GM12878 (cell line): ENCODE results near the gene MYO1D. TPM values are rescaled to one million over a fixed set of nuclear protein-coding genes. Genes with fewer than 3 reads are reported as not detected.
A peak's percentile ranks its signal among the peaks of the same experiment; 100 is the strongest.

Experiments used
- ASH2L ChIP-seq: fragments of 300-600, 200-600 bp; sonication (generic); IDR thresholded peaks from 2 replicates; pipeline ENCODE4 v1.6.1; 2017; ENCODE audit warnings: low read depth, mild to moderate bottlenecking, borderline replicate concordance
- ATF3 ChIP-seq: IDR thresholded peaks from 2 replicates; pipeline ENCODE4 v1.6.1; 2011; ENCODE audit warnings: low read depth, mild to moderate bottlenecking, low read length, moderate library complexity, borderline replicate concordance; ENCODE audit errors: extremely low read depth
- BACH1 ChIP-seq: fragments of 450-650 bp; IDR thresholded peaks from 2 replicates; pipeline ENCODE4 v1.6.1; 2017; ENCODE audit warnings: mild to moderate bottlenecking, borderline replicate concordance
- BHLHE40 ChIP-seq, 2 experiments: fragments of 450-650 bp in 1 of 2; IDR thresholded peaks; 2 replicates each; pipeline ENCODE4 v1.6.1; 2011 to 2017; ENCODE audit warnings: low read depth in 2 of 2, borderline replicate concordance in 1 of 2, improper control_type of control experiment in 1 of 2, low read length in 1 of 2, mild to moderate bottlenecking in 1 of 2
- EED ChIP-seq: sonication (generic); IDR thresholded peaks from 2 replicates; pipeline ENCODE4 v1.6.1; 2016; ENCODE audit warnings: antibody characterized with exemption, low read depth
- MEF2B ChIP-seq: fragments of 450-650 bp; IDR thresholded peaks from 2 replicates; pipeline ENCODE4 v1.6.1; 2018; ENCODE audit warnings: mild to moderate bottlenecking, moderate library complexity; ENCODE audit not compliant: partially characterized antibody, poor library complexity, severe bottlenecking
- MTA2 ChIP-seq: fragments of 450-650 bp; IDR thresholded peaks from 2 replicates; pipeline ENCODE4 v1.6.1; 2016; ENCODE audit warnings: low read depth, mild to moderate bottlenecking, moderate library complexity
- MYC ChIP-seq: IDR thresholded peaks from 2 replicates; pipeline ENCODE4 v1.6.1; 2011; ENCODE audit warnings: mild to moderate bottlenecking, low read length, moderate library complexity, inconsistent platforms; ENCODE audit not compliant: insufficient read depth, insufficient replicate concordance, insufficient read length, severe bottlenecking
- NFIC ChIP-seq: IDR thresholded peaks from 2 replicates; pipeline ENCODE4 v1.6.1; 2012; ENCODE audit warnings: low read depth, mild to moderate bottlenecking, inconsistent platforms, low read length, moderate library complexity
- NFXL1 ChIP-seq: fragments of 450-650 bp; IDR thresholded peaks from 2 replicates; pipeline ENCODE4 v1.6.1; 2017; ENCODE audit warnings: antibody characterized with exemption, mild to moderate bottlenecking, borderline replicate concordance
- NFYA ChIP-seq: IDR thresholded peaks from 2 replicates; pipeline ENCODE4 v1.6.1; 2011; ENCODE audit warnings: low read depth, mild to moderate bottlenecking, low read length, improper control_type of control experiment, borderline replicate concordance
- NRF1 ChIP-seq: conservative IDR thresholded peaks from 2 replicates; pipeline ENCODE4 v1.6.1; 2011; ENCODE audit warnings: mild to moderate bottlenecking, low read depth, low read length, improper control_type of control experiment
- RCOR1 ChIP-seq: conservative IDR thresholded peaks from 2 replicates; pipeline ENCODE4 v1.6.1; 2012; ENCODE audit warnings: low read depth, low read length, improper control_type of control experiment
- RUNX3 ChIP-seq: IDR thresholded peaks from 2 replicates; pipeline ENCODE4 v1.6.1; 2012; ENCODE audit warnings: low read length, inconsistent platforms
- SREBF2 ChIP-seq: IDR thresholded peaks from 2 replicates; pipeline ENCODE4 v1.6.1; 2012; ENCODE audit warnings: mild to moderate bottlenecking, low read length
- SRF ChIP-seq, 2 experiments: IDR thresholded peaks; 2 replicates each; pipeline ENCODE4 v1.6.1; 2011; ENCODE audit warnings: low read depth in 2 of 2, low read length in 2 of 2, mild to moderate bottlenecking in 1 of 2, moderate library complexity in 1 of 2
- STAT1 ChIP-seq: fragments of 450-650 bp; conservative IDR thresholded peaks from 2 replicates; pipeline ENCODE4 v1.6.1; 2014; ENCODE audit warnings: antibody characterized with exemption, mild to moderate bottlenecking
- polyA plus RNA-seq, 11 experiments: library from polyadenylated mRNA; depleted of rRNA in 4 of 11; unstranded in 6 of 11; stranded (reverse) in 5 of 11; fragments of >200 nt; fragmentation: Nextera tagmentation in 4 of 11; fragmentation: Illumina TruSeq in 1 of 11; extraction: Ambion mirVana in 4 of 11; extraction: Trizol in 1 of 11; gene quantifications; 1 replicate in 1 of 11; 2 replicates in 10 of 11; pipeline versions ENCODE4 v1.2.1 to v1.2.3, GENCODE V29; 2011 to 2016; ENCODE audit warnings: inconsistent platforms in 2 of 11, missing spikeins in 2 of 11, low read depth in 1 of 11
- total RNA-seq, 4 experiments: library from RNA; depleted of rRNA in 3 of 4; stranded (reverse); fragments of >200 nt in 3 of 4; fragmentation: Illumina TruSeq in 1 of 4; extraction: Trizol in 1 of 4; gene quantifications; 2 replicates each; pipeline versions ENCODE4 v1.2.1 to v1.2.3, GENCODE V29; 2013 to 2021
- TF ChIP-seq, protein P1 (sequence below): IDR thresholded peaks from 2 replicates; pipeline ENCODE4 v1.6.1; 2011; ENCODE audit warnings: low read depth, low read length, improper control_type of control experiment, borderline replicate concordance
- TF ChIP-seq, protein P2 (sequence below): fragments of 450-650 bp; IDR thresholded peaks from 2 replicates; pipeline ENCODE4 v1.6.1; 2016; ENCODE audit warnings: mild to moderate bottlenecking, moderate library complexity, borderline replicate concordance
- TF ChIP-seq, protein P3 (sequence below): fragments of 450-650 bp; IDR thresholded peaks from 2 replicates; pipeline ENCODE4 v1.6.1; 2017; ENCODE audit warnings: mild to moderate bottlenecking, moderate library complexity

The MYO1D gene
- total and polyA plus RNA-seq, 10 of the 15 experiments (the other 5 are each of a cell fraction or from before 2014, with no cell fraction given): 1.8 to 37.7 (median 25.4) TPM

DNA sequence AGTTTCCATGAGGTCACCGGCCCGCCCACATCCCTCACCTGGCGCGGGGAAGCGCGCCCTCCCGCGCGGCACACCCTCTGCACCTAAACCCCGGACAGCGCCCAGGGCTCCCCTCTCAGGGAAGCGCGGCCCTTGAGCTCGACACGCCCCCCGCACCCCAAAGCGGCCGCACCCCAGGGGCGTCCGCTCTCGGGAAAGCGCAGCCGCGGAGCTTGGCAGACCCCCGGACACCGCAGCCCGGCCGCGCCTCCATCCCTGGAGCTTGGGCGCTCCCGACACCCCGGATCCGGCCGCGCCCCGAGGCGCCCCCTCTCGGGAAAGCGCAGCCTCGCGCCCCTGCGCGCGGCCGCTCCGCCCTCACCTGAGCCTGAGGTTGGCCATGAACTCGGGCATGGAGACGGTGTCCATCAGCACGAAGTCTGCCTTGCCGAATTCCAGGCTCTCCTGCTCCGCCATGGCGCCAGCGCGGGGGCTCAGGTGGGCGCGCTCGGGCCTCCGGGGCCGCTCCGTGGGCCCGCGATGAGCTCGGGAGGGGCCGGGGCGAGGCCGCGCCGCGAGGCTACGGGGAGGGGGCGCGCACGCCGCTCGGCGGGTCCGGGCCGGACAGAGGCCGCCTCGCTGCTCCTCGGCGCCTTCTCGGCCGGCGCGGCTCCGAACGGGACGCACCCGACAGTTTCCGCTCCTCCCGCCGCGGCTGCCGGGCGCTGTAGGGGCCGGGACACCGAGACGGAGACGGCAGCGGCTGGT, at the start of gene MYO1D (continued):
- TF ChIP-seq, protein P1, sequence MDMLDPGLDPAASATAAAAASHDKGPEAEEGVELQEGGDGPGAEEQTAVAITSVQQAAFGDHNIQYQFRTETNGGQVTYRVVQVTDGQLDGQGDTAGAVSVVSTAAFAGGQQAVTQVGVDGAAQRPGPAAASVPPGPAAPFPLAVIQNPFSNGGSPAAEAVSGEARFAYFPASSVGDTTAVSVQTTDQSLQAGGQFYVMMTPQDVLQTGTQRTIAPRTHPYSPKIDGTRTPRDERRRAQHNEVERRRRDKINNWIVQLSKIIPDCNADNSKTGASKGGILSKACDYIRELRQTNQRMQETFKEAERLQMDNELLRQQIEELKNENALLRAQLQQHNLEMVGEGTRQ: no peak
- no peak for TF ChIP-seq NFYA
- no peak for TF ChIP-seq NRF1
- TF ChIP-seq RUNX3: no peak
- TF ChIP-seq BHLHE40 (IDR thresholded peaks at IDR 0.05; ENCODE audit: borderline replicate concordance in 1 of 2, low read depth in 2 of 2, low read length in 1 of 2): peak in 1 of 2 experiments; percentile 31; a peak in 1 of 4 replicates
- no peak for TF ChIP-seq MYC
- no peak for TF ChIP-seq MEF2B
- TF ChIP-seq BACH1: peak; percentile 7
- TF ChIP-seq NFIC: peak; percentile 27; the same call in 1 of the 2 replicates
- no peak for TF ChIP-seq ATF3
- no peak; the same call in 1 of the 2 replicates for TF ChIP-seq STAT1
- TF ChIP-seq RCOR1: no peak
- TF ChIP-seq, protein P2, sequence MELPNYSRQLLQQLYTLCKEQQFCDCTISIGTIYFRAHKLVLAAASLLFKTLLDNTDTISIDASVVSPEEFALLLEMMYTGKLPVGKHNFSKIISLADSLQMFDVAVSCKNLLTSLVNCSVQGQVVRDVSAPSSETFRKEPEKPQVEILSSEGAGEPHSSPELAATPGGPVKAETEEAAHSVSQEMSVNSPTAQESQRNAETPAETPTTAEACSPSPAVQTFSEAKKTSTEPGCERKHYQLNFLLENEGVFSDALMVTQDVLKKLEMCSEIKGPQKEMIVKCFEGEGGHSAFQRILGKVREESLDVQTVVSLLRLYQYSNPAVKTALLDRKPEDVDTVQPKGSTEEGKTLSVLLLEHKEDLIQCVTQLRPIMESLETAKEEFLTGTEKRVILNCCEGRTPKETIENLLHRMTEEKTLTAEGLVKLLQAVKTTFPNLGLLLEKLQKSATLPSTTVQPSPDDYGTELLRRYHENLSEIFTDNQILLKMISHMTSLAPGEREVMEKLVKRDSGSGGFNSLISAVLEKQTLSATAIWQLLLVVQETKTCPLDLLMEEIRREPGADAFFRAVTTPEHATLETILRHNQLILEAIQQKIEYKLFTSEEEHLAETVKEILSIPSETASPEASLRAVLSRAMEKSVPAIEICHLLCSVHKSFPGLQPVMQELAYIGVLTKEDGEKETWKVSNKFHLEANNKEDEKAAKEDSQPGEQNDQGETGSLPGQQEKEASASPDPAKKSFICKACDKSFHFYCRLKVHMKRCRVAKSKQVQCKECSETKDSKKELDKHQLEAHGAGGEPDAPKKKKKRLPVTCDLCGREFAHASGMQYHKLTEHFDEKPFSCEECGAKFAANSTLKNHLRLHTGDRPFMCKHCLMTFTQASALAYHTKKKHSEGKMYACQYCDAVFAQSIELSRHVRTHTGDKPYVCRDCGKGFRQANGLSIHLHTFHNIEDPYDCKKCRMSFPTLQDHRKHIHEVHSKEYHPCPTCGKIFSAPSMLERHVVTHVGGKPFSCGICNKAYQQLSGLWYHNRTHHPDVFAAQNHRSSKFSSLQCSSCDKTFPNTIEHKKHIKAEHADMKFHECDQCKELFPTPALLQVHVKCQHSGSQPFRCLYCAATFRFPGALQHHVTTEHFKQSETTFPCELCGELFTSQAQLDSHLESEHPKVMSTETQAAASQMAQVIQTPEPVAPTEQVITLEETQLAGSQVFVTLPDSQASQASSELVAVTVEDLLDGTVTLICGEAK: no peak
- TF ChIP-seq, protein P3, sequence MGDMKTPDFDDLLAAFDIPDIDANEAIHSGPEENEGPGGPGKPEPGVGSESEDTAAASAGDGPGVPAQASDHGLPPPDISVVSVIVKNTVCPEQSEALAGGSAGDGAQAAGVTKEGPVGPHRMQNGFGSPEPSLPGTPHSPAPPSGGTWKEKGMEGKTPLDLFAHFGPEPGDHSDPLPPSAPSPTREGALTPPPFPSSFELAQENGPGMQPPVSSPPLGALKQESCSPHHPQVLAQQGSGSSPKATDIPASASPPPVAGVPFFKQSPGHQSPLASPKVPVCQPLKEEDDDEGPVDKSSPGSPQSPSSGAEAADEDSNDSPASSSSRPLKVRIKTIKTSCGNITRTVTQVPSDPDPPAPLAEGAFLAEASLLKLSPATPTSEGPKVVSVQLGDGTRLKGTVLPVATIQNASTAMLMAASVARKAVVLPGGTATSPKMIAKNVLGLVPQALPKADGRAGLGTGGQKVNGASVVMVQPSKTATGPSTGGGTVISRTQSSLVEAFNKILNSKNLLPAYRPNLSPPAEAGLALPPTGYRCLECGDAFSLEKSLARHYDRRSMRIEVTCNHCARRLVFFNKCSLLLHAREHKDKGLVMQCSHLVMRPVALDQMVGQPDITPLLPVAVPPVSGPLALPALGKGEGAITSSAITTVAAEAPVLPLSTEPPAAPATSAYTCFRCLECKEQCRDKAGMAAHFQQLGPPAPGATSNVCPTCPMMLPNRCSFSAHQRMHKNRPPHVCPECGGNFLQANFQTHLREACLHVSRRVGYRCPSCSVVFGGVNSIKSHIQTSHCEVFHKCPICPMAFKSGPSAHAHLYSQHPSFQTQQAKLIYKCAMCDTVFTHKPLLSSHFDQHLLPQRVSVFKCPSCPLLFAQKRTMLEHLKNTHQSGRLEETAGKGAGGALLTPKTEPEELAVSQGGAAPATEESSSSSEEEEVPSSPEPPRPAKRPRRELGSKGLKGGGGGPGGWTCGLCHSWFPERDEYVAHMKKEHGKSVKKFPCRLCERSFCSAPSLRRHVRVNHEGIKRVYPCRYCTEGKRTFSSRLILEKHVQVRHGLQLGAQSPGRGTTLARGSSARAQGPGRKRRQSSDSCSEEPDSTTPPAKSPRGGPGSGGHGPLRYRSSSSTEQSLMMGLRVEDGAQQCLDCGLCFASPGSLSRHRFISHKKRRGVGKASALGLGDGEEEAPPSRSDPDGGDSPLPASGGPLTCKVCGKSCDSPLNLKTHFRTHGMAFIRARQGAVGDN: 0 out of 2 replicates have a peak, but pooled peaks have one; percentile 5
- no peak for TF ChIP-seq NFXL1
- TF ChIP-seq SRF (IDR thresholded peaks at IDR 0.05; ENCODE audit: low read depth in 2 of 2, low read length in 2 of 2): no peak
- TF ChIP-seq MTA2: no peak
- no peak for TF ChIP-seq SREBF2
- 0 out of 2 replicates have a peak, but pooled peaks have one; percentile 48 for TF ChIP-seq ASH2L
- TF ChIP-seq EED: peak; percentile 76
